CD4-positive, alpha-beta T cell treated with Interleukin-15 for 1 hour (primary cell): ENCODE data around the gene LMX1A.

Experiments
- DNase-seq: peaks from one replicate; pipeline ENCODE4 v3.0.0-alpha.2; 2020

The LMX1A gene

DNA sequence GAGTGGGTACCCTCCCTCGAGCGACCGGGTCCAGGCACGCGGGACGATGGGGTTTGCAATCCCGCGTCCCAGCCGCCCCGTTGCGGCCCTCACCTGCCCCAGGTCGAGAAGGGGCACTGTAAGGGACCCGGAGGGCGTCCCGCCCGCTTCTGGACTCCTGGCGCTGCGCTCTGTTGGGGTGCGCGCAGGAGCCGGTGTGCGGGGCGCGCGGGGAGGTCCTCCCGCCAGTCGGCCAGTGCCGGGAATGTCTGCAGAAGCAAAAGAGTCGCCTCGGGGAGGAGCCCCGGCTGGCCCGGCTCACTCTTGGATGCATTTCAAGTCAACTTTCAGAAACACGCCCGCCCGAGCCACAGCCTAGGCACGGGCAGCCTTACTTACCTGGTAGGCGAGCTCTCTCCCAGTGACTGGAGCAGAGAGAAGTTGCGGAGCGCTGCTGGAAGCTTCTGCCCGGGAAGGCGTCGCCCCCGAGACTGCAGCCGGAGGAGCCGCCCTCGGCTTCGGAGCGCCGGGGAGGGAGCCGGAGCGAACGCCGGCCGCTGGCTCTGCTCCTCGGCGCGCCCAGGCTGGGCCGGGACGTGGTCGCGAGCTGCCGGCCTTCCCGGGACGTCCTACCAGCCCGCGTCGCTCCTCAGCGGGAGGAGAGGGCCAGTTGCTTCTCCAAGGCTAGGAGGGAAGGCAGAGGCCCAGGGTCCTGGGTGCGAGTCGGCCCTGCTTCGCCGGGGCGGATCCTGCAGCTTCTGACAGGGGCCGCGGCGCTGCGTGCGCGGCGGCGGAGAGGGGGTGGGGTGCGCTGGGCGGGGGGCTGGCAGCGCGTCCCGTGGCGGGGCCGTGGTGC is at the start of gene LMX1A:
LMX1A (minus strand) TSS at position 739 of the 835 bp plus-strand sequence. CDS start 1,156 bp downstream, outside the sequence.
- no peak for DNase-seq

DNA sequence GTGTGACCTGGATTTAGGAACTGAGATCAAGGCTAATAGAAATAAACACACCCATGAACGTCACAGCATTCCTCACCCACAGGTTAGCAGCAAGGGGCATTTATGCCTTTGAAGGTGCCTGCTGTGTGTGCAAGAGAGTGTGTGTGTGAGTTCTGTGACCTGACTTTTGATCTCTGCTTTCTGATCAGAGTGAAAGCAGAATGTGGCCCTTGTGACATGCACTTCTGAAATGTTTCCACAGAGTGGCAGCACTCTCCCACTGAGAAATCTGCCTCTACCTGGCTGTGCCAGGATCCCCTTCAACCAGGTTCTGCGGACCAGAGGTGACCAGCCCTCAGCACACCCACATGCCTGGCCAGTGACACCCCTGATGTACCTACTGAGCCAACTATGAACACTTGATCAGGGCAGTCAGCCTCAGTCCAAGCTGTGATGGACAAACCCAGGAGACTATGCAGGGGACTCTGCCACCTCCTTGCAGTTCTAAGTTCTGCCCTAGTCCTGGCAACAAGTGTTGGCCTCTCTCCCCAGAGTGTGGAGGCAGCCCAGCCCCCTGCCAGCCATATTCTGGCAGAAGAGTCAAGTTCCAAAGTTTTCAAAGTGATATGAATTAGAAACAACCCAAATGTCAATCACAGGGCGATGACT is 47.4 kb upstream of the LMX1A start:
- no peak for DNase-seq

DNA sequence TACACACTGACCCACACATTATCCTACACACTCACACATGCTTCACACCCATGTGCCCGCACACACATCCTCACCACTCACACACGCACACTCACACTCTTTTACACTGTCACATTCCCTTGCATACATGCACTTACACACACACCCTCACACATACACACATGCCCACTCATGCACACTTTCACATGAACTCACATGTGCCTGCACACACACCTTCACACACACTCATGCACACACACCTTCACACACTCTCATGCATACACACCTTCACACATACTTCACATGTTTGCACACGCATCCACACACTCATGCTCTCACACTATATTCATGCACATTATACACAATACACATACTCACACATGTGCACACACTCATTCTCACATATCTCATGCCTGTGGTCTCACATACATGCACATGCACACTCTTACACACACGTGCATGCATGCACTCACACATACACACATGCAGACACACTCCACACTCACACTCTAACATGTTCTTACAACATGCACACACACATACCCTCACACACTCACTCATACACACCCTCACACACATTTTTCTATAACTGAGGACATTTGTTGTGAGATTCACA is 46.1 kb upstream of the LMX1A start:
- DNase-seq = no peak

DNA sequence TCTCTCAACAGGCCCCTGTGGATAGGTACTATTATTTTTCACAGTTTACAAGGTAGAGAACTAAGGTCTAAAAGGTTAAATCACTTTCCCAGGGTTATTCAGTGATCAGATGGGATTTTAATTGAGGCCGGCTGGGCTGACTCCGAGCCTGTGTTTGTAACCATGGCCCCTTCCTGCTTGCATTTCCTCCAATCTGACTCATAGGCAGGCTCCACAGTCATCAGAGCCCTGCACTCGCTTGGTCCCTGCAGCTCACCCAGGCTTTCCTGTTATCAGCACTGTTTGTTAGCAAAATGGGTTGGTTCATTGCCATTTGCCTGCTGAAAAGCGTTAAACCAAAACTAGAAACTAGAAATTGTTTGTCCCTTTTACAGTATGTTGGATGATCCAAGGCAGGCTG is 41.4 kb upstream of the LMX1A start:
- DNase-seq = no peak

DNA sequence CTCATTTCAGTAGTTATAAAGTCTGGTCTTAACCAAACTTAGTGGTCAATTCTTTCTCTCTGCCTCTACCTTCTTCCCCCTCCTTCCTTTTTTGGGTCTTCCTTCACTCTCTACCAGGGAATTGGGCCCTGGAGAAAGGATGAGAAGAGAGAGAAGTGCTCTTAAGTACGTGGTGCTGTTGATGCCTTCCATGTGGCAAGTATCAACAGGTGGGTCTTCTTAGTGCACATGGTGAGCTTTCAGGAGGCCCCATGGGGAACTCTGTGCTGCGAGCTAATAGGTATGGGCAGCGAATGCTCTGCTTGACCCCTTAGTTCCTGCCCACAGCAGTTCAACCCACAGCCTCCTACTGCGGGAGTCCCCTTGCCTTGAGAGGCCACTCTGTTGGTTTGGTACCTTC is 39.4 kb upstream of the LMX1A start:
- no peak for DNase-seq

DNA sequence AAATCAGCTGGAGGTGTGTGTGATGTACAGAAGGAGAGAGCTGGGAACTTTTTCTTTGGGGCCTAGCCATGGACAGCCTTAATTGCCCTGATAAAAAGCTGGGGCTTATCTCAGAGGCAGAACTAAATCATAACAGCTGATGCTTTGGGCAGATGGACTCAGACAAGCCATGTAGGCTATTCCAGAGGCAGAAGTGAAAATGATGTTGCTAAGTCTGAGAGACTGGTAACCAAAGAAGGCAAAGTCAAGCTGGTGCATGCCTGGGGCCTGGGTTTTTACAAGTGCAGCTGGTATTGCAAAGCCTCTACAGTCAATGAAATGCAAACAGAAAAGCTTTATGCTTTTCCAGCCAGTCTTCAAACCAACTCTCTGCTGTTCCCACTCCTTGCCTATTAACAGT is 39.0 kb upstream of the LMX1A start:
- no peak for DNase-seq

DNA sequence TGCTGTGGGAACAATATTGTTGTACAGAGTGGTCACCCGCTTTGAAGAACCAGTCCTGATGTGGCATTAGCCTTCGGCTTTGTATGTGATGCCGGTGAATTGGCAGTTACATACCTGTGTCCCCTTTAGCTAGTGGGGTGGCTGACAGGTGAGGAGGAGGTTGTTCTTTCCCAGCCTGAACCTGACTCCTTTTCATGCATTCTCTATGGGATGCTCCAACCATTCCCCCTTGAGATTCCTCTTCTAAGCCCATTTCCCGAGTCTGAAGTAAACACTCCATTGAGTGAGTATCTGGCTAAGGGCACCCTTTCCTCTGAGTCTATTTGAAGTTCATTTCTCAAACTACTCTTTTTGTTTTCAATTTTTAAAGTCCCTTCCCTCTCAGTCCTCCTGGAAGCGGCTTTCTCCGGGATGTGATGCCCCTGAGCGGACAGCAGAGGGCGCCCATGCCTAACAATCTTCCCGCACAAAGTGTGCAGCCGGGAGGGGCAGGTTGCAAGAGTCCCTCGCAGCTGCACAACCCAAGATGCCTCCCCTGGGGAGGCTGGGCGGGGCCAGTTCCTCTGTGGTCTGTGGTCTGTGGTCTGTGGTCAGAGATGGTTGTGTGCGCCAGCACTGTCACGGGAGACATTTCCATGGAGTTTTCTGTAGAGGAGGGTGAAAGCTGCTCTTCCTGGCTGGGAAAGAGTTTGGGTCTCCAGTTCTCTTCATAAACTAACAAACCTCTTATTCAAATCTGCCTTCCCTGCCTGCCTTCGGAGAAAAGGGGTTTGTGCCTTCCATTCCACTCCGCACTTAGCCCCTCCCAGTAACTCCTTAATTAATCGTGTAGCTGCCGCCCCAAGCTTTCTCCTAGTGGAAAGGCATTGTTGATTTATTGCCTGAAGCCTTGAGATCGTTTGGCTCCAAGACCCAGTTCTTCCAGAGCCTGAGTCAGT is 36.4 kb upstream of the LMX1A start:
- DNase-seq = peak; percentile 94

DNA sequence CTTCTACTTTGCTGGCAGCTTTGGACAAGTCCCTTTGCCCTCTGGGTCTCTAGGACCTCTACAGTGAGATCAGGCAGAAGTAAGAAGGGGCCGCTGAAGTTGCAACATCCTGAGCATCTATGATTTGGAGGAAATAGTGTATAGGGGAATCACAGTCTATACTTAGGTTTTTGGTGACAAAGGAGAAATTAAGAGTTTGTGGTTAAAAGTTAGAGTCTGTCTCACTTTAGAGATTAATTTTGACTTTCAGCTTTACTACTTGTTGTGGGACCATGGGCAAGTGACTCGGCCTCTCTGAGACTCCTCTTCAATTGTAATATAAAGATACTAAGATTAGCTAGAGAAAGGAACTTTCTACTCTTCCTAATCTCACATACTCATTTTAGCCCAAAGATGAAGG is 33.1 kb upstream of the LMX1A start:
- no peak for DNase-seq

DNA sequence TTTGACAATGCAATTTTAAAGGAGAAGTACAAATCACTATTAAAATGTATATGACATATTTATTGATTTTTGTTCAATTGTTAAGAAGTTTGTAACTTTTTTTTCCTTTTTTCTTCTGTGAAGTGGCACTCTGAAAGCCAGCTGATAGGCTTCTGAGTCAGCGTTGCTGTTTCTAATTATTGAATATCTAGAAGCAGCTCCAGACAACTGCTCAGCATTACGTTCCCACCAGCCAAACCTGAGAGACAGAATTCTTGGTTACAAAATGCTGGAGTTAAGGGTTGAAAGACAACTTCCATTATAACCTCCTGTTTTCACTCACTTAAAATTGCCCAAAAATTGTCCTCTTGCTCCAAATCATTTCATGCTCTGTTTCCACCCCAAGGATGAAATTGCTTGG is 31.4 kb upstream of the LMX1A start:
- no peak for DNase-seq

DNA sequence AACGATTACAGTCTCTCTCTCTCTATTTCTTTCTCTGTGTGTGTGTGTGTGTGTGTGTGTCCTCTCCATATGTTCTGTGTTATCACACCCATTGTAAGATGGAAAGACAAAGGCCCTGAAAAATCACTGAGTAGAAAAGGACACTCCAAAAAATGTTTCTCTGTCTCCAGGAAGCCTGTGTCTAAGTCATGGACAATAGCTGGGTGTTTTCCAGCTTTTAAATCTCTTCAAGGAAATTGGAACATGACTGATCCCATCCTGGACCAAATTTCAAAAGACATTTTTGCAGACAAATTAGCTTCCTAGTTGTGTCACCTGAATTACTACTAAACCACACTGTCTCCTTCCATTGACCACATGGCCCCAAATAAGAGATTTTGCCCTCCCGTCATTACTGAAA is 31.0 kb upstream of the LMX1A start:
- no peak for DNase-seq

DNA sequence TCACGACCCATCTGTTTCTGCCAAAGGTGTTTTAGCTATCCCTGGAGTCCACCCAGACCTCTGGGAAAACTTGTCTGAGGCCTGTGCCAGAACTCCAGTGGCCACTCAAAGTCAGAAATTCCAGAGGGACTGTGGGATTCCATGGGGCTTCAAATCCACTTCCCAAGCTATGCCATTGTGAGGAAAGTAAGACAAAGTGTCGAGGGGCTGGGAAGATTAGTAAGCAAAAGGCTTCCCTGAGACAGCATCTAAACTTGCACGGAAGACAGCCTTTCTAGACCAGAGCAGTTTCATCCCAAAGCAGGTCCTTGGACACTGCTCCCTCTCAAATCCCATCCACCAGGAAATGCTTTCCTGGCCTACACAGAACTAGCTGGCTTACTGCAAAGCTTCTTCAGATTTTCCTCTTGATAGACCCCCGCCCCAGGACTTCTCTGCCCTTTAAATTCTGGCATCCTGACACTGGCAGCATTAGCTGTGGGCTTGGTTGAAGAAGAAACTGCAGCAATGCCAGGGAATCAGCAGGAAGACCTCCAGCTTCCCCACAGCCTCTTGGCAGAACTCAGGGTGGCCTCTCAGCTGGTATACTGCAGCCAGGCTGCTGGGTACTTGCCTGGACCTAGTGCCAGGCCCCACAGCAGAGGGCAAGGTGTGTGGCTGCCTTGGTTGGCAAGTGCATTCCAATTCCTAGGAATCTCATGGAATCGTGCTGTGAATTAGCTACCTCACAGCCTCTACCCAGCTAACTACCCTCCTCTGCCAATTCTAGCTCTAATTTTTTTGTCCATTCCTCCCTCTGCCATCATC is 27.3 kb upstream of the LMX1A start:
- no peak for DNase-seq

DNA sequence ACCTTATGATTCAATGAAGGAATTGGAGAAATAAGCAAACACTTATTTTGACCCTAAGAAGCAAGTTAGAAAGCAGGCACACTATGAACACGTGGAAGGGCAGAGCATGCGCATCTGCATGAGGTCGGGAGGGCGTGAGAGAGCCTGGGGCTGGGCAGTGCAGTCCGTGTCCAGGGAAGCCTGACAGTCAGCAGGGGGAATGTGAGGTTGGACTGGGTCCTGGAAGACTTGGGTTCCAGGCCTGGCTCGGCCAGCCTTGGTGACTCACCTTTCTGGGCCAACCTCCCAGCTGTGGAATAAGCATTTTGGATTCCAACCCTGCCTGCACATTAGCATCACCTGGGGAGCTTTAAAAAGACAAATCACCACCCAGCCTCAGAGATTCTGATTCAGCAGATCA is 26.6 kb upstream of the LMX1A start:
- no peak for DNase-seq

DNA sequence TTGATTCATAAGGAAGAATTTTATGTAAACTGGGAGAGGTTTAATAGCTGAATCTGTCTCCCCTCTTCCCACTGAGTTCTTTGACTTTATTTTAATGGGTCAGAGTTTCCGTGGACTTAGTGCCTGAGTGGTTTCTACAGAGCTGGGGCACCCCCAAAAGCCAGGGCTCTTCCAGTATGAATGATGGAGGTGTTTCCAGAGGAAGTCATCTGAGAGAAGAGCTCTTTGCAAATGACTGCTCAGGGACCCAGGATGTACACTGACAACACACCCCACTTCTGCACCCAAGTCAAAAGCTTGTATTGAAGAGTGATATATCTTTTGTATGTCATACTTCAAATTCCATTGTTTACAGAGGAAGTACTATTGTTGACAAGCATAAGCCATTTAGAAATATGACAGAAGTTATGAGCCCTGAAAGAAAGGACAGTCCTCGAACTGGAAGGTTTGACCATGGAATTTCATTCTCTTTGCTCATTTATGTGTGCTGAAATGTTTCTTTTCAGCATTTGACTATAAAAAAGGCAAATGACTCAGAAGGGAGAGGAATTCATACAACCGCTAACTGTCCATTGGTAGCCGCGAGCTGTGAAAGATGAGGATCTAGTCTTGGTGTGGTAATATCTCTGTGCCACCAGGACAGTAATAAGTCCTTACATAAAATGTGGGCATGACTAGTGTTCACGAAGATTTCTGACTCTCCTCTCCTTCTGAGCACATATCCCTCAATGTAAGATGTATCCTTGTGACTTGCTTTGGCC is 25.4 kb upstream of the LMX1A start:
- no peak for DNase-seq

DNA sequence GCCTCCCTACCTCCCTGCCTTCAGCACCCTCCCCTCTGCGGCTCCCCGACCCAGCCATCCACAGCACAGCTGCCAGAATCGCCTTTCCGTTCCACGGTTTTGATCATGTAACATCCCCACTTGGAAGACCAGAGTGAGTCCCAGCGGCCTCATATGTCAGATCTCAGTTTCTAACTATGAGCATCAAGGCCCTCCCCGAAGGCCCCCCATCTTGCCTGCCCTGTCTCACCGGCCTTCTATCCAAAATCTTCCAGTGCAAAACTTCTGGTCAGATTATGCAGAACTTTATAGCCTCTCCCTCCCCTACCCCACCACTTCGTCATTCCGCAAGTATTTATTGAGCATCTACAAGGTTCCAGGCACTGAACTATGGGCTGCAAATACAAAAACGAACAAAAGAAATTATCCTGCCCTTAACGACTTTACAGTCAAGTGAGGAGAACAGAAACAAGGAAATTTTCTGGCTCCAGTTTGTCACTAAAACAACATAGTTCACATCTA is 20.3 kb upstream of the LMX1A start:
- no peak for DNase-seq

DNA sequence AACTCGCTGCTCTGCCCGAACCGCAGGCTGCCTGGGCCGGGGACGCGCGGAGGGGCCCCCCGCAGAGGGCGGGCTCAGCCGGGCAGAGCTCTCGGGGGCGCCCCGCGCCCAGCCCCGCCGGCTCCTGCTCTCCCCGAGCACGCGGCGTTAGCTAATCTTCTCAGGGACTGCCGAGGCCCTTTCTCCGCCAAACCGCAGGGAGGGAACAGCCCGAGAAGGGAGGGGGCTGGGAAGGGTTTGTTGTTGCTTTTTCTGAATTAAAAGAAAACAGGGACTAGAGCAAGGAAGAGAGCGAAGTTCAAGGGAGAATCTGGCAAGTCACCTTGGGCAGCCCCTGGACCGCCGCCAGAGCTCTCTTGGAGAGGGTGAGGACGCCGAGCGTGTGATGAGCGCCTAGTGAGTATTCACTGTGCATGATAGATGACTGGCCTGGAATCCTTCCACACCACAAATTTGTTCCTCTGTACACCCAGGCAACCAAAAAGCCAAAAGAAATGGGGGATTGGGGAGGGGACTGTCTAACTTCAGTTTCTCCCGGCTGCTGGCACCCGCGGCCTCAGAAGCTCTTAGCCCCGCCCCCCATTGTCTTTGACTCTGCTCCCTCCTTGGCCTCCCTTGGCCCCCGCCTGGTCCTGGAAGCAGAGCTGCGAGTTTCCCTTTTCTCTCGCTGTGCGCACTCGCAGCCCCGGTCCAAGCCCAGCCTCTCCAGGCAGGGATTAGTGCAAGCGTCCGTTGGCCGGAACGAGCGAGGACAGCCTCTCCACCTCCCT is 19.7 kb upstream of the LMX1A start:
- no peak for DNase-seq

DNA sequence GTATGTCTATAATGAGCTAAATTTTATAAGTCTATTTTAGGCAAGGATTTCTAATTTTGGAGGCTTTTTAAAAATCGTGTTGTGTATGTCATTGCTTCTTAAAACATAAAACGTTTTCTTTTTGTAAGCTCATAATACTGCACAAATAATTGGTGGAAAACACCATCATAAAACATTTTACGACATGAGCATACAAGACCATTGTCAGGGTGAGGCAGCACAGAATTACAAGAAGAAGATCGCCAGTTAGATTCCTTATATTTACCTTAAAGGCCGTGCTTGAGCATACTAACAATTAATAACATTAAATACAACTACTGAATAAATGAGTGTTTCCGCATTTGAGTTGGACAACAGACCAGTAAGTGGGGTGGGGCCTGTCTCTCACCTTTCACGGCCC is 19.1 kb upstream of the LMX1A start:
- DNase-seq = no peak

DNA sequence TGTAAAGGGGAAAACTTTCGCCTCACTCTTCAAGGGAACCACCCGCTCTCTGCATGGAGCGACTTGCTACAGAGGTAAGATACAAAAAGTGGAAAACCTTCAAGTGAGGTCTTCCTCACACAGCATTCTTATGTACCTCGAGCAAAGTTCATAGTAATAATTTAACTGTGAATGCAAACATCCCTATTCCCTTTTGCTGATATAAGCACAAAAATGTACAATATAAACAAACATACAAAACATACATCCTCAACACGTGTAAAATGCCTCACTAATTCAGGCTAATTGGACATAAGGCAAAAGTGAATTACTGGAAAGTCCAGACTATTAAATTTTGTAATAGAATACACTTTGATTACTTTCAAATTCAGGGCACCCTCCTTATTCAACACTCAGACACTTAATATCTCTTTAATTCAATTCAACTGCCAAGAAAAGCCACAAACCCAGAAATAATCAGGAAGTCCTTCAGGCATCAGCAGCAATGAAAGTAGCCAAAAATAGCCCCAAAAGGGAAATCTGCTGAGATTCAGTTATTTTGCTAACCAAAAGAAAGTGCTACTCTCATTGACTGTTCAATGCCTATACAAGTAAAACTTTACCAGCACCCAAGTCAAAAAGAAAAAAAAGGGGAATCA is 15.2 kb upstream of the LMX1A start:
- DNase-seq = no peak

DNA sequence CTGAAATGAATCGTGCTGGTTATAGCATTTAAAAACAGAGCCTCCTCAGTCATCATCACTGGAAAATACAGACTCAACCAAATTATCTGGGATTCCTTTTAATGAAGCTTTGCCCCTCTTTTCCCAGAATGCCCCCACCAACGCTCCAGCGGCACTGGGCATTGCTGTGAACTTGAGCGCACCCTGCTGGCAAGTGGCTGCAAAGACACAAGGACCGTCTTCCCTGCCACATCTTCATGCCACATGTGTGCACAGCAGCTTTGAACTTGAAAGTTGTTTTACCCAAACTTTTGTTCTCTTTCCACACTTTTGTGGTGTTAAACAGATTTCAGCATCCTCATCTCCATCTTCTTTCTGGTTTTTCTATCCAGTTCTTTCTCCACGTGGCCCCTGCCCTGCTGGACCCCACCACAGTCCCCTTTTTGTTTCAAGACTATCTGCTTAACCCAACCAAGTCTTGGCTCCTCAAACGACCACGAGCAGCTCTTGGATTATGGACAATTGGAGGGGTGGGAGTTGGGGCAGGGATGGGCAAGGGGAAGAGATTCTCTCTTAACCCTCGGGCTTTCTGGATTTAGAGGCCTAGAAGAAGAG is 12.8 kb upstream of the LMX1A start:
- DNase-seq = peak; percentile 30

DNA sequence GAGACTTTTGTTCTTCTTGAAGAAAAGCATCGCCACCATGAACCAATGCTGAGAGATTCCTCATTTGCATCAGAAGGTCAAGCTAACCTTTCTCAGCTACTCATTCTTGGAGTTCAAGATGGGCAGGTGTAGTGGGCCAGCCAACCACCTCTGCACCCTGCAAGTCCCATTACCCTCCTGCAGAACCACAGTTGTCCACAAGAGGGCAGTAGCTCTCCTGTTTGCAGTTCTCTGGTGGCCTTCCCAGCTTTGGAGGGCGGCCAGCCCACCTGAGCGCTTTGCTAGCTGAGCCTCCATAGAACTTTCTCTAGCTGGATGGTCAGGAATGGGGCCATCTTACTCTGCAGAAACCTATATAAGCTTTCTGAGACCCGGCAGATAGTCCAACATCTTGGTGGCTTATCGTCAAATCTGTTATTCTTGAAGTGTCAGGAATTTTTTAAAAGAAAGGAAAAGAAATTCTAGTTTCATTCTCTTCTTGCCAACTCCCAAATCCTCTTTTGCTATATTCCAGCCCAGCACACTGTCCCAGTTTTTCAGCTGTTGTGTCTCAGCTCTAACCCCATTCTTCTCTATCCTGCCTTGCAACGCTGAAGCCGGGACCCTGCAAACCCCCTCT is 11.0 kb upstream of the LMX1A start:
- peak; percentile 52 for DNase-seq
